Measurements from ENCODE around the gene SLC12A7. TPM values are rescaled to one million over a fixed set of nuclear protein-coding genes. Genes with fewer than 3 reads are reported as not detected.

SLC12A7 gene
- total RNA-seq, 2 experiments from 2014 or later = 31.5 to 37.5 TPM

DNA sequence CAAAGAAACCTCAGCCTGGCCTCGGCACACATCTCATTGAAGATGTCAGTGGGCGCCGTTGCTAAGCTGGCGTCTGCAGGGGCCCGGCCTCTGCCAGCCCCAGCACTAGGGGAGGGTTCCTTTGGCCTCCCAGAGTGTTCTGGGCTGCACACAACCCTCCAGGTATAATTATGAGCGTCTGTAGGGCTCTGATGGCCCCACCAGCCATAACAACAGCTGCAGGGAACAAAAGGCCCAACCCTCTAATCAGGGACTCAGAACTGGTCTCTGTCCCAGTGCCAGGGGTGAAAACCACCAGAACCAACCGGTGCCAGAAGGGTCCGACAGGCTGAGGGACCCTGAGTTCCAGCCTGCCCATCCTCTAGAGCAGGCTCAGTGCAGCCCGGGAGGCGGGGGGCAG, 39.5 kb upstream of the SLC12A7 start:
- Mint-ChIP-seq H3K9me3 (no peaks in the 10 kb centered on the region), H3K27ac (no peak overlapping the region), H3K36me3 (no peaks in the 10 kb centered on the region), H3K4me1 (peaks cover 14% of the 10 kb centered on the region), H3K27me3 (peaks cover 19% of the 10 kb centered on the region), H3K4me3 (no peak overlapping the region)
- ATAC-seq (ENCODE audit: low read depth) = no peak
- POLR2A ChIA-PET = no interaction called here
- DNase-seq = no peak

DNA sequence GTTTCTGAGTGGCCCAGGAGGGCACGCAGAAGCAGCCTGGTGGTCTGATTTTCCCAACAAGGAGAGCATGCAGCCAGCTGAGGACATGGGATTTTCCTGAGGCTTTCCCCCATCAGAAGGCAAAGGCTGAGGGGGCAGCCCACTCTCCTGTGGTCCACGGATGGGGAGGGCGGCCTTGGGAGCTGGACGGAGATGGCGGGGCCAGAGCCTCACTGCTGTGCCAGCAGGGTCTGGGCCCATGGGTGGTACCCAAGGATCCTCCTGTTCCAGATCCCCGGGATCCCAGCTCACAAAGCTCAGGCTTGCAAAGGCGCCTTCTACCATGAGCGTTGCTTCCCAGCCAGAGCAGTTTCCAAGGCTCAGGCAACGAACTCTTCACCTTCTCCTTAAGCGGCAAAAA, 39.0 kb upstream of the SLC12A7 start:
- Mint-ChIP-seq H3K9me3 (no peaks in the 10 kb centered on the region), H3K4me1 (peaks cover 14% of the 10 kb centered on the region), H3K27ac (no peak overlapping the region), H3K36me3 (no peaks in the 10 kb centered on the region), H3K4me3 (no peak overlapping the region), H3K27me3 (peaks cover 19% of the 10 kb centered on the region)
- DNase-seq = no peak
- POLR2A ChIA-PET = no interaction called here
- ATAC-seq (ENCODE audit: low read depth) = no peak

GRCh38 chr5:1144638-1145396, 33.0 kb upstream of the SLC12A7 start:
- no peaks in the 10 kb centered on the region for H3K27me3 Mint-ChIP-seq
- H3K4me1 Mint-ChIP-seq = peaks cover 3% of the 10 kb centered on the region
- ATAC-seq (ENCODE audit: low read depth) (no peak), DNase-seq (no peak)
- H3K36me3 Mint-ChIP-seq = no peaks in the 10 kb centered on the region
- H3K9me3 Mint-ChIP-seq = no peaks in the 10 kb centered on the region
- POLR2A ChIA-PET = no interaction called here
- H3K4me3 Mint-ChIP-seq = no peak overlapping the region
- H3K27ac Mint-ChIP-seq = no peak overlapping the region

DNA sequence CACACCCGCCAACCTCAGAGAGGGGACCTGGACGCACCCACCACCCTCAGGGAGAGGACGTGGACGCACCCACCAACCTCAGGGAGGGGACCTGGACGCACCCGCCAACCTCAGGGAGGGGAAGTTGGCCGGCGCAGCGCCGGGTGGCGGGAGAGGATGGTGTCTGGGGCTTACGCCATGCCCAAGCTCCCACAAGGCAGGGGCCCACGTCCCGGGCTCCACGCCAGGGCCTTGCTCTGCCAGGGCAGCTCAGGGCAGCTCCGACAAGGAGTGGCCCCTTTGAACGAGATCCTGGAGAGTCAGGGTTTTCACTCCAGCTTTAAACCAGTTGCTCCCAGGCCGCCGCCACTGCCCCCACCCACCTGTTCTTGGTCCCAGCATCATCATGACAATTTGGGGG, 32.2 kb upstream of the SLC12A7 start:
- Mint-ChIP-seq H3K27me3 (no peaks in the 10 kb centered on the region), H3K27ac (no peak overlapping the region), H3K36me3 (no peaks in the 10 kb centered on the region), H3K9me3 (no peaks in the 10 kb centered on the region), H3K4me1 (peaks cover 3% of the 10 kb centered on the region), H3K4me3 (no peak overlapping the region)
- no peak for ATAC-seq (ENCODE audit: low read depth)
- DNase-seq = no peak
- POLR2A ChIA-PET = no interaction called here

GRCh38 chr5:1143670-1143951, 31.7 kb upstream of the SLC12A7 start:
- DNase-seq (no peak), ATAC-seq (ENCODE audit: low read depth) (no peak)
- Mint-ChIP-seq H3K27me3 (no peaks in the 10 kb centered on the region), H3K4me3 (no peak overlapping the region), H3K9me3 (no peaks in the 10 kb centered on the region), H3K27ac (no peak overlapping the region), H3K36me3 (no peaks in the 10 kb centered on the region), H3K4me1 (peaks cover 3% of the 10 kb centered on the region)
- POLR2A ChIA-PET = no interaction called here

DNA sequence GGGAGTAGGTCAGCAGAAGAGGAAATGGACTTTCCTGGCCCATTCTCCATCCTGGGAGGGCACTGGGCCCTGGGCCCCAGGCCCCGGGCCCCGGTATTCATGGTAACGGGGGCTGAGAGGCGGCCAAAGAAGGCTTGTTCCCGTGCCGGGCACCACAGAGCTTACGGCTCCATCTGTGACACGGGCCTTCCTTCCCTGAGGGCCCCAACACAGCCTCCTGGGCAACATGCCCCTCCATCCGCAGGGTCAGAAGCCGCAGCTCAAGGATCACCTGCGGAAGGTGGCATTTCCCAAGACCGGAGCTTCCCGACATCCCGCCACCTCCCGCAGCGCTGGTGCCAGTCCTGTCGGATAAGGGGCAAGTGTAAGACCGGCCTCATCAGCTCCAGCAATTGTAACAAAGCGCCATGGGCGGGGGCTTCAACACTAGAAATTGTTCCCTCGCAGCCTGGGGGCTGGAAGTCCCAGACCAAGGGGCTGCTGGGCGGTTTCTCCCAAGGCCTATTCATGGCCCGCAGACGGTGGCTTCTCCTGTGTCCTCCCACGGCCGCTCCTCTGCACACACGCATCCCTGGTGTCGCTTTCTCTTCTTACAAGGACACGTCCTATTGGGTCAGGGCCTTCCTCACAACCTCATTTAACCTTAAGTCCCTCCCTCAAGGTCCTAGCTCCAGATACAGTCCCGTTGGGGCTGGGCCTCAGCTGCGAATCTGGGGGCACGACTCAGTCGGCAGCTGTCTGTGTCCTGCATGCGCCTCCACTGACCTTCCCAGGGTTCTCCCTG, 31.2 kb upstream of the SLC12A7 start:
- Mint-ChIP-seq H3K36me3 (no peaks in the 10 kb centered on the region), H3K4me1 (peaks cover 4% of the 10 kb centered on the region), H3K27ac (no peak overlapping the region), H3K4me3 (no peak overlapping the region), H3K27me3 (no peaks in the 10 kb centered on the region), H3K9me3 (no peaks in the 10 kb centered on the region)
- DNase-seq = no peak
- no peak for ATAC-seq (ENCODE audit: low read depth)
- POLR2A ChIA-PET = no interaction called here

DNA sequence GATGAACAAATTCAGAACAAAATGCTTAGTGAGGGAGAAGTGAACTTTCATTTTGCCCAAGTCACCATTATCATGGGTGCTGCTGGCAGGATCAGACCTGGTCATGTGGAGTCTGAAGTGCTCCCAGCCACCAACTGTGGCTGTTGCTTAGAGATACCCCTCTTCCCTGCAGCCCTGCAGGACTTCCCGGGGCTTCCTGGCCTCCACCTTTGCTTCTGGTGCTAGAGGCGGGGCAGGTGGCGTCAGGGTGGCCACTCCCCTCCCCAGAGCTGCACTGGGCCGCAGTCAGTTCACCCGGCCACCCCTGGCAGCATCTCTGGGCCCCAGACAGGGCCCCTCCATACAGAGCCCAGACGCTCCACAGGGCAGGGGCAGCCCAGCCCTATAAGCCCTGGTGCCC, 30.0 kb upstream of the SLC12A7 start:
- H3K4me1 Mint-ChIP-seq = peaks cover 4% of the 10 kb centered on the region
- no peak for ATAC-seq (ENCODE audit: low read depth)
- no peaks in the 10 kb centered on the region for H3K27me3 Mint-ChIP-seq
- H3K9me3 Mint-ChIP-seq = peaks cover under 1% of the 10 kb centered on the region
- no peak for DNase-seq
- no peaks in the 10 kb centered on the region for H3K36me3 Mint-ChIP-seq
- H3K27ac Mint-ChIP-seq = no peak overlapping the region
- POLR2A ChIA-PET = no interaction called here
- no peak overlapping the region for H3K4me3 Mint-ChIP-seq

DNA sequence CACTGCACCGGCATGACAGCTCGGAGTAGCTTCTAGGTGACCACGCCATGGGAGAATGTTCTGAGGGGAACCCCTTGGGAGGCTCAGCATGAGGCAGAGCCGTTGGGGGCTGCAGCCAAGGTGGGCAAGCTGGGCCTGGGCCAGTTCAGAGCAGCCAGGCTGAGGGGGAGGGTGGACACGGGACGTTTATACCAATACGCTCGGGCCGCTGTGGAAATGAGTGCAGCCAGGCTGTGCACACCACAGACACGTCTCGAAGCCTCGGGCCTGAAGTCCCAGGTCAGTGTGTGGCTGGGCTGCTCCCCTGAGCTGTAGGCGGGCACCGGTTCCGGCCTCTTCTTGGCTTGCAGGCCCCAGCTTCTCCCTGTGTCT, 28.9 kb upstream of the SLC12A7 start:
- H3K27me3 Mint-ChIP-seq = no peaks in the 10 kb centered on the region
- H3K9me3 Mint-ChIP-seq = peaks cover 3% of the 10 kb centered on the region
- no peak for ATAC-seq (ENCODE audit: low read depth)
- H3K4me3 Mint-ChIP-seq = no peak overlapping the region
- POLR2A ChIA-PET = interaction anchor here (0.7 to 0.8 kb wide), 2 partner anchors 131 to 142 kb away, joined by 3 read pairs; no protein-coding TSS in a partner anchor
- H3K36me3 Mint-ChIP-seq = no peaks in the 10 kb centered on the region
- H3K4me1 Mint-ChIP-seq = peaks cover 4% of the 10 kb centered on the region
- DNase-seq = no peak
- H3K27ac Mint-ChIP-seq = no peak overlapping the region

DNA sequence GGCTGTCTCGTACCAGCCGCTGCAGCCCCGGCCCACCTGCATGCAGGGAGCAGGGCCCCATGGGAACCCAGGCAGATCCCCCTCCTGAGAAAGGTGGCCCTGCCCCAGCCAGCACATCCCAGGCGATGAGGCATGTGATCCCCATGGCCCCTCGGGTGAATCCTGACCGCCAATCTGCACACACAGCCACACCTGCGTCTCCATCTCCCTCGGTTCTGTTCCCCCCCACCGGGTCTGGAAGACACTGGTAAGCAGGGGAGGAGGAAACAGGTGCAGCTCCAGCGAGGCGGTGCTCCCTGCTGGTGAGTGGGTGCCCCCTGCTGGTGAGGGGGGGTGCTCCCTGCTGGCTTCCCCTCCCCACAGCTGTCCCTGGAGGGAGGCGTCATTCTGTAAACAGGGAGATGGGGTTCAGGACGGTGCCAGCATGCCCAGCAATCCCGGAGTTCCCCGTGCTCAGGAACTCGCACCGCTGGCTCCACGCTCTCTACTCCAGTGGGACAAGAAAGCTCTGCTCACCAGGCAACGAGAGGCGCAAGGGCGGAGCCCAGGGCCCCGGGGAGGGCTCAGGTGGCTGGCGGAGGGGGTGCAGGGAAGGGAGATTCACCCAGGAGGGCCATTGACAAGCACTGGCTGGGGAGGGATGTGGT, 28.4 kb upstream of the SLC12A7 start:
- Mint-ChIP-seq H3K4me3 (no peak overlapping the region), H3K9me3 (peaks cover 3% of the 10 kb centered on the region), H3K4me1 (peaks cover 4% of the 10 kb centered on the region), H3K36me3 (no peaks in the 10 kb centered on the region), H3K27ac (no peak overlapping the region), H3K27me3 (no peaks in the 10 kb centered on the region)
- peak; percentile 86 for DNase-seq
- POLR2A ChIA-PET = interaction anchor here (0.8 kb wide), 1 partner anchor 130 kb away, joined by 3 read pairs; no protein-coding TSS in a partner anchor
- peak; percentile 86 for ATAC-seq (ENCODE audit: low read depth)

GRCh38 chr5:1139331-1140170, 27.7 kb upstream of the SLC12A7 start:
- Mint-ChIP-seq H3K36me3 (no peaks in the 10 kb centered on the region), H3K27me3 (no peaks in the 10 kb centered on the region), H3K4me1 (peaks cover 4% of the 10 kb centered on the region), H3K9me3 (peaks cover 3% of the 10 kb centered on the region), H3K27ac (no peak overlapping the region), H3K4me3 (no peak overlapping the region)
- DNase-seq = no peak
- no peak for ATAC-seq (ENCODE audit: low read depth)
- POLR2A ChIA-PET = interaction anchor here (0.8 kb wide), 1 partner anchor 130 kb away, joined by 3 read pairs; no protein-coding TSS in a partner anchor

- H3K4me1 Mint-ChIP-seq = peaks cover 4% of the 10 kb centered on the region
- POLR2A ChIA-PET = no interaction called here
- H3K27me3 Mint-ChIP-seq = no peaks in the 10 kb centered on the region
- DNase-seq (no peak), ATAC-seq (ENCODE audit: low read depth) (no peak)
- no peak overlapping the region for H3K27ac Mint-ChIP-seq
- no peaks in the 10 kb centered on the region for H3K36me3 Mint-ChIP-seq
- peaks cover 3% of the 10 kb centered on the region for H3K9me3 Mint-ChIP-seq
- no peak overlapping the region for H3K4me3 Mint-ChIP-seq
Observed at GRCh38 chr5:1138445-1139245, 26.8 kb upstream of the SLC12A7 start.

GRCh38 chr5:1137567-1138444, 25.9 kb upstream of the SLC12A7 start:
- ATAC-seq (ENCODE audit: low read depth) = no peak
- H3K4me3 Mint-ChIP-seq = no peak overlapping the region
- H3K9me3 Mint-ChIP-seq = peaks cover 3% of the 10 kb centered on the region
- H3K27ac Mint-ChIP-seq = no peak overlapping the region
- DNase-seq = no peak
- POLR2A ChIA-PET = no interaction called here
- H3K36me3 Mint-ChIP-seq = no peaks in the 10 kb centered on the region
- no peaks in the 10 kb centered on the region for H3K27me3 Mint-ChIP-seq
- peaks cover 4% of the 10 kb centered on the region for H3K4me1 Mint-ChIP-seq
